GM13977 (cell line): ENCODE results near the gene DNAJC12.
"Not testable (repeated sequence)": the region's sequence is repeated elsewhere in the genome, so short reads cannot be mapped to it uniquely, and the experiment has no call there.

Source experiments
- DNase-seq: peaks from one replicate; pipeline ENCODE4 v3.0.0; 2012; ENCODE audit warnings: low spot score
- CTCF ChIP-seq: IDR thresholded peaks from 2 replicates; pipeline ENCODE4 v1.5.1; 2012; ENCODE audit warnings: mild to moderate bottlenecking, control low read depth; ENCODE audit not compliant: insufficient read depth; ENCODE audit errors: extremely low read depth, missing control alignments
- in situ Hi-C: fragments of 300-500 bp; cut with MboI; formaldehyde crosslinking; loops from one replicate; pipeline ENCODE4 v1.12.0; 2022; ENCODE audit warnings: low sequenced_read_pairs, low pct_unique_long_range_greater_than_20kb, mixed read lengths, inconsistent platforms; ENCODE audit not compliant: unreplicated experiment

The DNAJC12 gene

GRCh38 chr10:67841737-67842136 lies 3.7 kb upstream of the DNAJC12 start:
- DNase-seq = no peak
- in situ Hi-C loops = no loop called here
- no peak for TF ChIP-seq CTCF

- no peak for DNase-seq
- TF ChIP-seq CTCF = no peak
- in situ Hi-C loops = no loop called here
These were observed 2.0 kb upstream of the DNAJC12 start for GRCh38 chr10:67839951-67840350.

GRCh38 chr10:67839511-67839910 lies 1.5 kb upstream of the DNAJC12 start:
- DNase-seq, in situ Hi-C loops: not testable (repeated sequence)

- no peak for DNase-seq
- no peak for TF ChIP-seq CTCF
- in situ Hi-C loops = no loop called here
These were observed 1.0 kb downstream of the DNAJC12 start for GRCh38 chr10:67836972-67837371.

GRCh38 chr10:67836488-67836887 lies 1.5 kb downstream of the DNAJC12 start:
- in situ Hi-C loops = no loop called here
- no peak for DNase-seq
- TF ChIP-seq CTCF = no peak

GRCh38 chr10:67835541-67836394 lies 2.2 kb downstream of the DNAJC12 start:
- DNase-seq, in situ Hi-C loops: not testable (repeated sequence)

GRCh38 chr10:67834375-67834774 lies 3.6 kb downstream of the DNAJC12 start:
- no peak for DNase-seq
- in situ Hi-C loops = no loop called here
- TF ChIP-seq CTCF = no peak
